Prostate gland (tissue), 2 donors: ENCODE results near the gene PDGFC. TPM values are rescaled to one million over a fixed set of nuclear protein-coding genes. Genes with fewer than 3 reads are reported as not detected.

ENCODE experiments used
- DNase-seq: peaks from one replicate; pipeline ENCODE4 v3.0.0-alpha.2; 2019; ENCODE audit warnings: low spot score
- H3K27ac ChIP-seq, 2 donors: fragments of 200-600 bp; sonication (generic); 2 replicates each; pipeline ENCODE4 v1.5.1; 2017 to 2019
- H3K27me3 ChIP-seq: fragments of 200-600 bp; sonication (generic); replicated peaks from 2 replicates; pipeline ENCODE4 v1.5.1; 2019; ENCODE audit not compliant: insufficient read depth
- H3K36me3 ChIP-seq, 2 donors: fragments of 200-600 bp; sonication (generic); 1 replicate in 1 of 2; 2 replicates in 1 of 2; pipeline versions ENCODE4 v1.5.1 to v1.8.1; 2017 to 2019
- H3K4me1 ChIP-seq: fragments of 200-600 bp; sonication (generic); replicated peaks from 2 replicates; pipeline ENCODE4 v1.5.1; 2019
- H3K4me3 ChIP-seq, 2 donors: fragments of 200-600 bp; sonication (generic); 2 replicates each; pipeline ENCODE4 v1.5.1; 2017 to 2019
- H3K9me3 ChIP-seq: fragments of 200-600 bp; sonication (generic); 2 replicates; pipeline ENCODE4 v1.5.1; 2017
- CTCF ChIP-seq, 4 experiments: fragments of 200-600 bp in 2 of 4; fragments of 450-650 bp in 2 of 4; sonication (generic) in 2 of 4; IDR thresholded peaks; 1 replicate in 3 of 4; 2 replicates in 1 of 4; pipeline ENCODE4 v1.5.1; 2016 to 2019; ENCODE audit warnings: antibody characterized with exemption in 4 of 4, mild to moderate bottlenecking in 2 of 4, moderate library complexity in 2 of 4
- POLR2A ChIP-seq: fragments of 450-650 bp; IDR thresholded peaks from one replicate; pipeline ENCODE4 v1.6.1; 2016; ENCODE audit warnings: antibody characterized with exemption, mild to moderate bottlenecking
- POLR2AphosphoS5 ChIP-seq: sonication (generic); formaldehyde crosslinking; IDR thresholded peaks from one replicate; pipeline ENCODE4 v1.6.1; 2017; ENCODE audit warnings: antibody characterized with exemption
- WGBS: methylation state at CpG from one replicate; pipeline ENCODE4 v1.1.5; 2018; 5-methylcytosine and 5-hydroxymethylcytosine counted together
- intact Hi-C: fragments of 100-400 bp; cut with DNase I; formaldehyde crosslinking; loops from one replicate; pipeline ENCODE4 v1.14.2; 2022
- total RNA-seq, 2 donors: library from RNA; depleted of rRNA; stranded (reverse); fragments of >200 nt; gene quantifications; one replicate each; pipeline ENCODE4 v1.1.0, GENCODE V29; 2016

PDGFC gene
- total RNA-seq, 2 donors from 2014 or later, result 18.6 to 36.8 TPM

GRCh38 chr4:156811963-156812362 is 159.6 kb downstream of the PDGFC start:
- no peaks in the 10 kb centered on the region for H3K36me3 ChIP-seq
- no peaks in the 10 kb centered on the region for H3K9me3 ChIP-seq
- peaks cover 4% of the 10 kb centered on the region for H3K4me1 ChIP-seq
- TF ChIP-seq CTCF (IDR thresholded peaks at IDR 0.05) (no peak), POLR2AphosphoS5 (no peak), POLR2A (no peak)
- no peak overlapping the region for H3K4me3 ChIP-seq
- H3K27me3 ChIP-seq, result no peaks in the 10 kb centered on the region
- no peak for DNase-seq
- intact Hi-C loops, result no loop called here
- no peak overlapping the region for H3K27ac ChIP-seq
- 96% methylated on average over 4 of the region's 4 CpGs for WGBS

- WGBS, result 96% methylated on average over 5 of the region's 5 CpGs
- Histone ChIP-seq H3K9me3 (no peaks in the 10 kb centered on the region), H3K4me3 (no peak overlapping the region), H3K27ac (no peak overlapping the region), H3K27me3 (no peaks in the 10 kb centered on the region), H3K36me3 (no peaks in the 10 kb centered on the region), H3K4me1 (peaks cover 4% of the 10 kb centered on the region)
- no peak for TF ChIP-seq POLR2AphosphoS5
- no peak for TF ChIP-seq POLR2A
- no peak for TF ChIP-seq CTCF (IDR thresholded peaks at IDR 0.05)
- no peak for DNase-seq
- intact Hi-C loops, result no loop called here
Measured at GRCh38 chr4:156811286-156811685, 160.3 kb downstream of the PDGFC start.

GRCh38 chr4:156805696-156806095 is 165.9 kb downstream of the PDGFC start:
- intact Hi-C loops, result no loop called here
- Histone ChIP-seq H3K9me3 (no peaks in the 10 kb centered on the region), H3K36me3 (no peaks in the 10 kb centered on the region), H3K27me3 (no peaks in the 10 kb centered on the region), H3K27ac (no peak overlapping the region), H3K4me1 (no peaks in the 10 kb centered on the region), H3K4me3 (no peak overlapping the region)
- 81% methylated on average over 2 of the region's 2 CpGs for WGBS
- no peak for TF ChIP-seq CTCF (IDR thresholded peaks at IDR 0.05)
- TF ChIP-seq POLR2A, result no peak
- TF ChIP-seq POLR2AphosphoS5, result no peak
- no peak for DNase-seq

- intact Hi-C loops, result no loop called here
- no peak for TF ChIP-seq POLR2A
- TF ChIP-seq CTCF (IDR thresholded peaks at IDR 0.05), result no peak
- no peak for TF ChIP-seq POLR2AphosphoS5
- Histone ChIP-seq H3K27me3 (no peaks in the 10 kb centered on the region), H3K4me1 (no peaks in the 10 kb centered on the region), H3K4me3 (no peak overlapping the region), H3K36me3 (no peaks in the 10 kb centered on the region), H3K9me3 (no peaks in the 10 kb centered on the region), H3K27ac (no peak overlapping the region)
- no peak for DNase-seq
- WGBS, result 75% methylated on average over 2 of the region's 2 CpGs
Measured at GRCh38 chr4:156803056-156803455, 168.5 kb downstream of the PDGFC start.

GRCh38 chr4:156800463-156800862 is 171.1 kb downstream of the PDGFC start:
- Histone ChIP-seq H3K9me3 (no peaks in the 10 kb centered on the region), H3K4me3 (no peak overlapping the region), H3K27ac (no peak overlapping the region), H3K27me3 (no peaks in the 10 kb centered on the region), H3K4me1 (no peaks in the 10 kb centered on the region), H3K36me3 (no peaks in the 10 kb centered on the region)
- TF ChIP-seq POLR2A, result no peak
- TF ChIP-seq POLR2AphosphoS5, result no peak
- TF ChIP-seq CTCF (IDR thresholded peaks at IDR 0.05), result no peak
- 95% methylated on average over 1 of the region's 1 CpG for WGBS
- intact Hi-C loops, result no loop called here
- no peak for DNase-seq
